Neural progenitor cell (in vitro differentiated cells): Measurements from ENCODE around the gene NUBP2. TPM values are rescaled to one million over a fixed set of nuclear protein-coding genes. Genes with fewer than 3 reads are reported as not detected.

Experiments used
- DNase-seq: peaks from one replicate; pipeline ENCODE4 v3.0.0-alpha.2; 2016; ENCODE audit warnings: low spot score
- H2AFZ ChIP-seq: fragments of 200-600 bp; sonication (generic); replicated peaks from 2 replicates; pipeline ENCODE4 v1.6.1; 2016; ENCODE audit warnings: antibody characterized with exemption
- H3F3A ChIP-seq: fragments of 200-600 bp; sonication (generic); 2 replicates; pipeline ENCODE4 v1.6.1; 2016; ENCODE audit warnings: antibody characterized with exemption, low read depth
- H3K27ac ChIP-seq: fragments of 200-600 bp; sonication (generic); 2 replicates; pipeline ENCODE4 v1.5.1; 2016; ENCODE audit warnings: mild to moderate bottlenecking
- H3K27me3 ChIP-seq: fragments of 200-600 bp; sonication (generic); 2 replicates; pipeline ENCODE4 v1.6.1; 2016; ENCODE audit warnings: mild to moderate bottlenecking, moderate library complexity
- H3K36me3 ChIP-seq: fragments of 200-600 bp; sonication (generic); 2 replicates; pipeline ENCODE4 v1.5.1; 2016
- H3K4me1 ChIP-seq: fragments of 200-600 bp; sonication (generic); 2 replicates; pipeline ENCODE4 v1.6.1; 2016; ENCODE audit warnings: mixed run types
- H3K4me2 ChIP-seq: fragments of 200-600 bp; sonication (generic); 2 replicates; pipeline ENCODE4 v1.6.1; 2016
- H3K4me3 ChIP-seq: fragments of 200-600 bp; sonication (generic); 2 replicates; pipeline ENCODE4 v1.5.1; 2016
- H3K79me2 ChIP-seq: fragments of 200-600 bp; sonication (generic); 2 replicates; pipeline ENCODE4 v1.6.1; 2016; ENCODE audit warnings: low read depth
- H3K9ac ChIP-seq: fragments of 200-600 bp; sonication (generic); 2 replicates; pipeline ENCODE4 v1.6.1; 2016
- H3K9me3 ChIP-seq: fragments of 200-600 bp; sonication (generic); 2 replicates; pipeline ENCODE4 v1.5.1; 2016; ENCODE audit warnings: low read depth
- H4K20me1 ChIP-seq: fragments of 200-600 bp; sonication (generic); 2 replicates; pipeline ENCODE4 v1.6.1; 2016; ENCODE audit warnings: low read depth
- H3K27ac Mint-ChIP-seq: 3 replicates; pipeline ENCODE4 v1.8.0; 2021; ENCODE audit warnings: mixed read lengths
- H3K27me3 Mint-ChIP-seq: 2 replicates; pipeline ENCODE4 v1.8.0; 2022; ENCODE audit warnings: low read depth, mild to moderate bottlenecking, inconsistent platforms, moderate library complexity, mixed read lengths; ENCODE audit not compliant: insufficient read depth
- H3K36me3 Mint-ChIP-seq: 3 replicates; pipeline ENCODE4 v1.8.0; 2021; ENCODE audit warnings: mixed read lengths
- H3K4me1 Mint-ChIP-seq: 3 replicates; pipeline ENCODE4 v1.8.0; 2021; ENCODE audit warnings: mixed read lengths
- H3K4me3 Mint-ChIP-seq: 3 replicates; pipeline ENCODE4 v1.8.0; 2021; ENCODE audit warnings: mild to moderate bottlenecking, moderate library complexity, mixed read lengths
- H3K9me3 Mint-ChIP-seq: 3 replicates; pipeline ENCODE4 v1.8.0; 2020; ENCODE audit warnings: mixed read lengths
- CTCF ChIP-seq: fragments of 200-600 bp; sonication (generic); IDR thresholded peaks from 2 replicates; pipeline ENCODE4 v1.5.1; 2017; ENCODE audit warnings: antibody characterized with exemption, mild to moderate bottlenecking
- EZH2 ChIP-seq: fragments of 200-600 bp; sonication (generic); IDR thresholded peaks from 2 replicates; pipeline ENCODE4 v1.6.1; 2017; ENCODE audit warnings: antibody characterized with exemption, mild to moderate bottlenecking, moderate library complexity
- EZH2phosphoT487 ChIP-seq: fragments of 200-600 bp; sonication (generic); IDR thresholded peaks from 2 replicates; pipeline ENCODE4 v1.6.1; 2017; ENCODE audit warnings: antibody characterized with exemption
- total RNA-seq: library from RNA; depleted of rRNA; stranded (reverse); fragments of >200 nt; gene quantifications from 2 replicates; pipeline ENCODE4 v1.2.3, GENCODE V29; 2015; ENCODE audit warnings: low replicate concordance

Gene NUBP2
- total RNA-seq, 1 donor from 2014 or later = 22.8 TPM

GRCh38 chr16:1830213-1830612 lies 47.5 kb downstream of the NUBP2 start:
- Histone ChIP-seq H3K9ac (no peak overlapping the region), H3K27me3 (no peaks in the 10 kb centered on the region), H3K4me2 (no peak overlapping the region), H3K4me3 (no peak overlapping the region), H3K36me3 (no peaks in the 10 kb centered on the region), H2AFZ (no peak overlapping the region), H3K9me3 (no peaks in the 10 kb centered on the region), H4K20me1 (peaks cover 7% of the 10 kb centered on the region), H3K4me1 (peaks cover 15% of the 10 kb centered on the region), H3K27ac (no peak overlapping the region), H3K79me2 (peaks cover 26% of the 10 kb centered on the region), H3F3A (peaks cover 12% of the 10 kb centered on the region)
- no peak for DNase-seq
- Mint-ChIP-seq H3K4me3 (no peak overlapping the region), H3K27me3 (peaks cover 9% of the 10 kb centered on the region), H3K9me3 (no peaks in the 10 kb centered on the region), H3K4me1 (peaks cover 21% of the 10 kb centered on the region), H3K27ac (no peak overlapping the region), H3K36me3 (peaks cover 1% of the 10 kb centered on the region)
- TF ChIP-seq CTCF = no peak
- no peak for TF ChIP-seq EZH2
- TF ChIP-seq EZH2phosphoT487 = no peak

GRCh38 chr16:1831186-1832075 lies 48.7 kb downstream of the NUBP2 start:
- Histone ChIP-seq H3K9me3 (no peaks in the 10 kb centered on the region), H4K20me1 (no peaks in the 10 kb centered on the region), H2AFZ (no peak overlapping the region), H3K27me3 (no peaks in the 10 kb centered on the region), H3K79me2 (peaks cover 19% of the 10 kb centered on the region), H3K27ac (no peak overlapping the region), H3K36me3 (no peaks in the 10 kb centered on the region), H3K9ac (no peak overlapping the region), H3K4me1 (peaks cover 11% of the 10 kb centered on the region), H3K4me3 (no peak overlapping the region), H3F3A (peaks cover 6% of the 10 kb centered on the region), H3K4me2 (no peak overlapping the region)
- H3K27ac Mint-ChIP-seq = no peak overlapping the region
- no peaks in the 10 kb centered on the region for H3K9me3 Mint-ChIP-seq
- no peak overlapping the region for H3K4me3 Mint-ChIP-seq
- peaks cover 1% of the 10 kb centered on the region for H3K36me3 Mint-ChIP-seq
- TF ChIP-seq EZH2phosphoT487 (no peak), EZH2 (no peak), CTCF (no peak)
- peaks cover 16% of the 10 kb centered on the region for H3K4me1 Mint-ChIP-seq
- peaks cover 9% of the 10 kb centered on the region for H3K27me3 Mint-ChIP-seq
- DNase-seq = no peak

GRCh38 chr16:1832838-1833454 lies 50.2 kb downstream of the NUBP2 start:
- Mint-ChIP-seq H3K9me3 (no peaks in the 10 kb centered on the region), H3K36me3 (peaks cover 1% of the 10 kb centered on the region), H3K27ac (no peak overlapping the region), H3K4me1 (peaks cover 11% of the 10 kb centered on the region), H3K27me3 (peaks cover 4% of the 10 kb centered on the region), H3K4me3 (no peak overlapping the region)
- no peak overlapping the region for H3K4me3 ChIP-seq
- DNase-seq = no peak
- no peaks in the 10 kb centered on the region for H3K36me3 ChIP-seq
- peaks cover 8% of the 10 kb centered on the region for H3K4me1 ChIP-seq
- no peak overlapping the region for H3K4me2 ChIP-seq
- H3K79me2 ChIP-seq = peaks cover 11% of the 10 kb centered on the region
- no peak overlapping the region for H3K9ac ChIP-seq
- H3K27me3 ChIP-seq = no peaks in the 10 kb centered on the region
- peaks cover 6% of the 10 kb centered on the region for H3F3A ChIP-seq
- no peaks in the 10 kb centered on the region for H4K20me1 ChIP-seq
- H3K9me3 ChIP-seq = no peaks in the 10 kb centered on the region
- no peak overlapping the region for H2AFZ ChIP-seq
- TF ChIP-seq EZH2phosphoT487 (no peak), EZH2 (no peak), CTCF (no peak)
- no peak overlapping the region for H3K27ac ChIP-seq
